GM06990 (cell line): Measurements from ENCODE around the gene SEC16A.

Source experiments
- DNase-seq: peaks from one replicate; pipeline ENCODE4 v3.0.0-alpha.2; 2011; ENCODE audit not compliant: insufficient read length; ENCODE audit errors: extremely low read depth
- H3K27me3 ChIP-seq: replicated peaks from 2 replicates; pipeline ENCODE4 v1.6.0; 2011; ENCODE audit warnings: low read length; ENCODE audit not compliant: control insufficient read depth, insufficient read depth
- H3K36me3 ChIP-seq: 2 replicates; pipeline ENCODE4 v1.5.1; 2011; ENCODE audit warnings: low read length; ENCODE audit not compliant: control insufficient read depth, insufficient read depth
- H3K4me3 ChIP-seq: replicated peaks from 2 replicates; pipeline ENCODE4 v1.5.1; 2011; ENCODE audit warnings: low read depth, mild to moderate bottlenecking, control low read depth, low read length
- TF ChIP-seq, protein P1 (sequence below): IDR thresholded peaks from 2 replicates; pipeline ENCODE4 v1.5.1; 2011; ENCODE audit warnings: low read length, control low read depth, mild to moderate bottlenecking, inconsistent platforms; ENCODE audit not compliant: insufficient read depth, poor library complexity, severe bottlenecking

The SEC16A gene

DNA sequence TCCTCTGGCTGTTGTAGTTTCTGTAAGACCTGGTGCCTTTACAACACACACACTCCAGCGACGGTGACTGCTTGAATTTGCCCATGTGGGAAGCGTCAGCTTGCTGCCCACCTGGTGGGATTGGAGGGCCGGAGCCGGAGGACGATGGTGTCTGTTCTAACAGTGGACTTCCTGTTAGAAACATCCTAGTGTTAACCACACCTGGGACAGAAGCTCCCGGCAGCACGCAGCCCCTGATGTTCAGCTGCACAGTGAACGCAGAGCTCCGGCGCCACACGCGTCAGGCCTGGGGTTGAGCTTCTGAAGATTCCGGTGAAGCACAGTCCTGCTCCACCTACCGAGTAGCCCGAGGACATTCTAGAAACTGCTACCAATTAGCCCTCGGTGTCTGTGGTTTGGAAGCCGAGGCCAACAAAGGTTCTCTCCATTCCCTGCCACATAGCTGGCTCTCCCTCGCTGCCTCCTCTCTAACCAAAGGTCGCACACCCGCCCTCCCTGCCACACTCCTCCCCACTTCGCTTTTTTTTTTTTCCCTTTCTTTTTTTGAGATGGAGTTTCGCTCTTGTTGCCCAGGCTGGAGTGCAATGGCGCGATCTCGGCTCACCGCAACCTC, 58.0 kb downstream of the SEC16A start:
- peaks cover 17% of the 10 kb centered on the region for H3K36me3 ChIP-seq
- H3K27me3 ChIP-seq, result no peaks in the 10 kb centered on the region
- no peak for DNase-seq
- H3K4me3 ChIP-seq, result no peak overlapping the region
- TF ChIP-seq, protein P1, sequence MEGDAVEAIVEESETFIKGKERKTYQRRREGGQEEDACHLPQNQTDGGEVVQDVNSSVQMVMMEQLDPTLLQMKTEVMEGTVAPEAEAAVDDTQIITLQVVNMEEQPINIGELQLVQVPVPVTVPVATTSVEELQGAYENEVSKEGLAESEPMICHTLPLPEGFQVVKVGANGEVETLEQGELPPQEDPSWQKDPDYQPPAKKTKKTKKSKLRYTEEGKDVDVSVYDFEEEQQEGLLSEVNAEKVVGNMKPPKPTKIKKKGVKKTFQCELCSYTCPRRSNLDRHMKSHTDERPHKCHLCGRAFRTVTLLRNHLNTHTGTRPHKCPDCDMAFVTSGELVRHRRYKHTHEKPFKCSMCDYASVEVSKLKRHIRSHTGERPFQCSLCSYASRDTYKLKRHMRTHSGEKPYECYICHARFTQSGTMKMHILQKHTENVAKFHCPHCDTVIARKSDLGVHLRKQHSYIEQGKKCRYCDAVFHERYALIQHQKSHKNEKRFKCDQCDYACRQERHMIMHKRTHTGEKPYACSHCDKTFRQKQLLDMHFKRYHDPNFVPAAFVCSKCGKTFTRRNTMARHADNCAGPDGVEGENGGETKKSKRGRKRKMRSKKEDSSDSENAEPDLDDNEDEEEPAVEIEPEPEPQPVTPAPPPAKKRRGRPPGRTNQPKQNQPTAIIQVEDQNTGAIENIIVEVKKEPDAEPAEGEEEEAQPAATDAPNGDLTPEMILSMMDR, result no peak

DNA sequence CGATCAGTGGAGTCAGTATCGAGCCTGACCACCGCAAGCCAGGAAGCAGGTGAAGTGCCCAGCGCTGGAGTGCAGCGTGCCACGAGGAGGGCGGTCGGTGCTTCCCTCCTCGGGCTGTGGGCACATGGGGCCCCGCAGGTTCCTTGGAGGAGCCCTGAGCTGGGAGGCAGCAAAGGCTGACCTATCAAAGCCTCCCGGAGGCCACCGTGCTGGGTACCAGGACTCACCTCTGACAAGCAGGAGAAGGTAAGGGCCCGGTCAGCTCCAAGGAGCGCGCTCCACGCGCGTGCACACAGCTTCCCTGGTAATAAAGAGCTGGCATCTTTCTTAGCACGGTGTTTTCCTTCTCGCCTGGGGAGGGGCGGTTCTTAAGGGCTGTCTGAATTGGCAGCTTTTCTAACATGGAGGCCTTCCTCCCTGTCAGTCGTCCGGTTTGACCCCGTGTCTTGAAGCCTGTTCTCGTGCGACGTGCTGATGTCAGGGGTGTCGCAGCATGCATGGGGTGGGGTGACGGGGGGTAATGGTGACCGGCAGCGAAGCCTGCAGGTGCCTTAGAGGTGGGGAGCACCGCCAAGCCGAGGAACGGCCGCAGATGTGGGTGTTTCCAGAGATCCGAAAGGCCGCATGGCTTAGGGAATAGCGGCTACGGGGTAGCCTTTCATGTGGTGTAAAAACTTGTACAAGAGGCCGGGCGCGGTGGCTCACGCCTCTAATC, 59.3 kb downstream of the SEC16A start:
- H3K36me3 ChIP-seq, result peaks cover 20% of the 10 kb centered on the region
- no peak for DNase-seq
- no peaks in the 10 kb centered on the region for H3K27me3 ChIP-seq
- no peak overlapping the region for H3K4me3 ChIP-seq
- TF ChIP-seq, protein P1, result no peak

DNA sequence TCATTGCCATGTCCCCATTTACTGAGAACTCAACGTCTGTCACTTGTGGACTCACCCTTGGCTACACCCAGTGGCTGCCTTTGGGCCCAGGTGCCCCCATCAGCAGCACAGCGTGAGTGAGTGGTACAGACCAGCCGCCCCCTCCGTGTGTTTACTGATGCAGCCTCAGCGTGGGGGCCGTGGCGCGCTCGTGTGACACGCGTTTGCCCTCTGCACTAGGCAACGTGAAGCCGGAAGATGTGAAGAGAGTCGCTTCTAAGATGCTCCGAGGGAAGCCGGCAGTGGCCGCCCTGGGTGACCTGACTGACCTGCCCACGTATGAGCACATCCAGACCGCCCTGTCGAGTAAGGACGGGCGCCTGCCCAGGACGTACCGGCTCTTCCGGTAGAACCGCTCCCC, 60.0 kb downstream of the SEC16A start:
- Histone ChIP-seq H3K27me3 (no peaks in the 10 kb centered on the region), H3K36me3 (peaks cover 25% of the 10 kb centered on the region), H3K4me3 (no peak overlapping the region)
- no peak for DNase-seq
- TF ChIP-seq, protein P1, result no peak

DNA sequence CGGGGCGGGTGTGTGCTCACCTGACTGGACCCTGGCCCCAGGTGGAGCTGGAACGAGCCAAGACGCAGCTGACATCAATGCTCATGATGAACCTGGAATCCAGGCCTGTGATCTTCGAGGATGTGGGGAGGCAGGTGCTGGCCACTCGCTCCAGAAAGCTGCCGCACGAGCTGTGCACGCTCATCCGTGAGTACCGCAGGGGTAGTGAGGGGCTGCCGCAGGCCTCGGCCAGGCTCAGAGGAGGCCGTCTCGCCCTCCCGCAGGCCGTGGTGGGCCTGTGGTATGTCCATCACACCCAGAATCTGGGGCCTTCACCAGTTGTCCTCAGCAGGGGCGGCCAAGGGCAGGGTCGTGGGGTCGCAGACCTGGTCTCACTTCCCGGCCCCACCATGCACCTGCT, 61.0 kb downstream of the SEC16A start:
- Histone ChIP-seq H3K36me3 (peaks cover 30% of the 10 kb centered on the region), H3K27me3 (no peaks in the 10 kb centered on the region), H3K4me3 (no peak overlapping the region)
- DNase-seq, result no peak
- TF ChIP-seq, protein P1, result no peak

DNA sequence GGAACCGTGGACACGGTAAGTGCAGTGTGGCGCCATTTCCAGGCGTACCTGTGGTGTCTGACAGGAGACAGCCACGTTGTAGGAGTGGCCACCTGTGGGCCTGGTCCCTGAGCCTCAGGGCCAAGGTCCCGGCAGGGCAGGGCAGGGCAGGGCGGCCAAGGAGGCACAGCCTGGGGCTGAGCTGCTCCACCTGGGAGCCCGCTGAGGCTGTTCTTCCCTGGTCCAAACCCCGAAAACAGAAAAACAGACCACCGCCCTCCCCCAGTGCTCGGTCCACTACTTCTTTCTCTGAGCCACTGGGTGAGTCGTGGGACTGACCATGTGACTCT, 63.8 kb downstream of the SEC16A start:
- no peak overlapping the region for H3K4me3 ChIP-seq
- no peak for DNase-seq
- peaks cover 43% of the 10 kb centered on the region for H3K36me3 ChIP-seq
- TF ChIP-seq, protein P1, result no peak
- no peaks in the 10 kb centered on the region for H3K27me3 ChIP-seq
